KOPT-K1 (cell line): ENCODE data around the gene EBLN1.
A peak's percentile ranks its signal among the peaks of the same experiment; 100 is the strongest.
"Not testable (repeated sequence)": the region's sequence is repeated elsewhere in the genome, so short reads cannot be mapped to it uniquely, and the experiment has no call there.

Experiments
- H3K27ac ChIP-seq: fragments of 200-600 bp; sonication (generic); 2 replicates; pipeline ENCODE4 v1.5.1; 2016; ENCODE audit warnings: antibody characterized with exemption, mild to moderate bottlenecking, low read depth, low read length; ENCODE audit not compliant: poor library complexity, severe bottlenecking
- H3K36me3 ChIP-seq: fragments of 200-600 bp; sonication (generic); 2 replicates; pipeline ENCODE4 v1.5.1; 2017; ENCODE audit warnings: antibody characterized with exemption, mild to moderate bottlenecking, low read length, moderate library complexity; ENCODE audit not compliant: insufficient read depth
- H3K9me3 ChIP-seq: fragments of 200-600 bp; sonication (generic); 2 replicates; pipeline ENCODE4 v1.5.1; 2017; ENCODE audit warnings: antibody characterized with exemption, low read length, mild to moderate bottlenecking; ENCODE audit not compliant: insufficient read depth, poor library complexity, severe bottlenecking

The EBLN1 gene

DNA sequence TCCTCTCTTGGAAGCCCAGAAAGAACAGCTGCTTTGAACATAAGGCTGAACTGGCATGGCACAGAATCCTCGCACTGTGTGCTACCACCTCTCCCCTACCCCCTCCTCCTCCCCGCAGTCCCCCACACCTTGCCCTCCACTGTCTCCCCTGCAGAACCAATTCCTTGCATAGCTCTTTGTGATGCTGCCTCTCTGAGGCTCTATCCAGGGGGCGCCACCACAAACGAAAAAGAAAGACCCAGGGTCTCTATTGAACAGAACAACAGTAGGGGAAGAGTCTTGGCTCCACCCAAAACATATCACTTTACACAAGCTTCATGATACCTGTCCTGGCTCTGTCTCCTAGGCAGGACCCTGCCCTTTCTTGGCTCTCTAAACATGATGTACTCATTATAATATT is 26.2 kb upstream of the EBLN1 start:
- Histone ChIP-seq H3K27ac (no peak overlapping the region), H3K9me3 (no peaks in the 10 kb centered on the region), H3K36me3 (no peaks in the 10 kb centered on the region)

DNA sequence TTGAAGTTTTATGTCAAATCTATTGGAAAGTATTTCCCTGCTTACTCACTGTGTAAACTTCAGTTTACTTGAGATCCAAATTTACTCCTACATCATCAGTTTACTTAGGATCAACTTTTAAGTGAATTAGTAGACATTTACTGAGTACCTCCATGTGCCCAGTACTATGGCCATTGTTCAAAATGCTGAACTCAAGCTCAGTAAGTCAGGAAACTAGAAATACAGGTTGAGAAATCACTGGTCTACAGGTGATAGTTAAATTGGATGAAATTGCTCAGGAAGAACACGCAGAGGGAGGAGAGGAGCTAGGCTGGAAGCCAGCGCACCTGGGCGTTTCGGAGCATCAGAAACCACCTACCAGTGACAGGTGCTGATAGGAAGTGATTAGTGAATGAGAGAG is 25.5 kb upstream of the EBLN1 start:
- H3K27ac ChIP-seq, result no peak overlapping the region
- no peaks in the 10 kb centered on the region for H3K9me3 ChIP-seq
- H3K36me3 ChIP-seq, result no peaks in the 10 kb centered on the region

DNA sequence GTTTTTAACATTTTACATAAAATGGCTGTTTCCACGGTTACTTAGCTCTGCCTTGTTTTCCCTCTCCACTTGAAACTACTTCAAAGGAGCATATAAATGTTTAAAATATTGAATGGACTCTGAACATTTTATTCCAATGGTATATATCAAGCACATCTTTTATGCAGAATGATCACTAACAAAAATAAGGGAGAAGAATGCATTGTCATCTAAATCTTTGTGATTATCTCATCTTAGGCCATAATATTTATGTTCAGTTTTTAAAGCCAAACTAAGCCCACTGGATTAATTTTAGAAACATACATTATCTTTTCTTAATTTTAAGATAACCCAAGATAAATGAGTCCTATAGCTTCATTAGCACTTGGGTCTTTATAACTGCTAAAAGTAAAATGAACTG is 13.4 kb upstream of the EBLN1 start:
- Histone ChIP-seq H3K9me3 (no peaks in the 10 kb centered on the region), H3K27ac (no peak overlapping the region), H3K36me3 (no peaks in the 10 kb centered on the region)

DNA sequence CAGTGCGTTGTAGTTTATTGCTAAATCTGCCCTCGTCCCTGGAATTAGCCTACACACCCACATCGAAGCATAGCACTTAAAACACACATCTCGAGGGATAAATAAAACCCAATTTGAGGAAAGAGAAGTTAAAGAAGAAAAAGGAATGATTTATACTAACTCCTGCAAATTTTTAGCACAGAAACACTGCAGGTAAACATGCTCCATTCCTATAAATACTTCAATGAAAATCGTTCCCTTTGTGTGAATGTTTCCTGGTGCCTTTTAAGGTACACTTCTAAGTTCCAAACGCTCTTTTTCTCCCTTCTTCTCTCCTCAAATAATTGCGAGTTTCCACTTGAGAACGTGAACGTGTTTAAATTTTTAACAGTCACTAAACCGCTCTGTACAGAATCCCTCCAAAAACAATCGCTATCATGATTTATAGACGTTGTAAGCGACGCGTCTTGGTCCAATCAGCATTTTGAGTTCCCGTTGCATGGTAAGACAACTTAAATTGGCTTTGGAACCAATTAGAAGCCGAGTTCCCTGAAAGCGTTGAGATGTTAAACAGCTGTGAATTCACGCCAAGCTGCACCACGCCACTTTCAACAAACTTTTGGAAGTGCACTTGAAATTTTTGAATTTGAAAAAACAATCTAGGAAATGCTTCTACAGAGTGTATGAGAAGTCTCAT is 12.5 kb upstream of the EBLN1 start:
- Histone ChIP-seq H3K27ac (peak overlapping the region; percentile 79), H3K36me3 (no peaks in the 10 kb centered on the region), H3K9me3 (no peaks in the 10 kb centered on the region)

DNA sequence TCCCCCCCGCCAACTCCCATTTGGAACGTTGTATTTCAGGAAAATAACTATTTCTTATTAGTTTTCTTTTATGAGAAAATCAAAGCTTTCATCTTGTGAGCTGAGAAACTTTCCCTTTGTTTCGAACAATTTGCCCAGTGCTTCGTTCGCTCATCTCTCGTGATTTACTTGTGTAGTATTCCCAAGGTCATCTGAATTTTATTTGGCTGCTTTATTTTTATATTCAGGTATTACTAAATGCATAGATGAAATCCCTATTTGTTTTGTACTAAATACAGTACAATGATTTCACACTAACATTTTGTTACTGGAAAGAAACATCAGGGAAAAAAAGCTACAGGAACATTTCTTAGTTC is 12.0 kb upstream of the EBLN1 start:
- no peaks in the 10 kb centered on the region for H3K9me3 ChIP-seq
- H3K36me3 ChIP-seq, result no peaks in the 10 kb centered on the region
- H3K27ac ChIP-seq, result peak overlapping the region; percentile 79

DNA sequence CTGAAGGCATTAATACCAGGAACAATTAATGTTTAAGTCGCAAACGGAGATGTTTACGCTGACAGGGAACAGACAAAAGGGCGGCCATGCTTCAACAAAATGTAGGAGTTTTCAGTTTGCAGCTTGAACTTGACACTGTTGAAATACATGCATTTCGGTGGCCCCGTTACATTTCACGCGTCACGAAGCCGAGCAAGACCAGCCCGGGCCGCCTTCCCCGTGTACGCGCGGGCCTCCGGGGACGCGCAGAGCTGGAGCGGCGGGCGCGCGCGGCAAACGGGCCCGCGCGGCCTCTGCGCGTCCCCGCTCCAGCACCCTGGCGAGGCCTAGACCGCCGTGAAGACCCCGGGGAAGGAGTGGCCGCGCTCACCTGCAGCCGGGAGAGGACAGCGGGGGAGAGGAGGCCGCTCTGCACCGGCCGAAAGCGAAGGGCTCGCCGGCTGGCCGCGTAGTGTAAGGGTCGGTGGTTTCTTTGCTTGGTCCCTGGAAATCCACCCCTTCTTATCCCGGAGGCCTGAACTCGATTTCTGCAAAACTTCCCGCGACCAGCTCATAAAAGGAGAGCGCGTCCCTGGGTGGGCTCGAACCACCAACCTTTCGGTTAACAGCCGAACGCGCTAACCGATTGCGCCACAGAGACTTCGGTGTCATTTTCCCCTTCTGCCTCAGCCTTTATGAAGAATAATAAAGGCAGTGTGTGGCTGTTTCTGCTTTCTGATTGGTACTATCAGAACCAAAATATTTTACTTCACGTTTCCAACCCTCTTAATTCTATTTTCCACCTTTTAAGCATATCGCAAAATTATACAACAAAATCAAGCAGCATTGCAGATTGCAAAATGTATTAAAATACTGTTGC is 11.4 kb upstream of the EBLN1 start:
- H3K36me3 ChIP-seq, result no peaks in the 10 kb centered on the region
- H3K27ac ChIP-seq, result peak overlapping the region; percentile 79
- no peaks in the 10 kb centered on the region for H3K9me3 ChIP-seq

DNA sequence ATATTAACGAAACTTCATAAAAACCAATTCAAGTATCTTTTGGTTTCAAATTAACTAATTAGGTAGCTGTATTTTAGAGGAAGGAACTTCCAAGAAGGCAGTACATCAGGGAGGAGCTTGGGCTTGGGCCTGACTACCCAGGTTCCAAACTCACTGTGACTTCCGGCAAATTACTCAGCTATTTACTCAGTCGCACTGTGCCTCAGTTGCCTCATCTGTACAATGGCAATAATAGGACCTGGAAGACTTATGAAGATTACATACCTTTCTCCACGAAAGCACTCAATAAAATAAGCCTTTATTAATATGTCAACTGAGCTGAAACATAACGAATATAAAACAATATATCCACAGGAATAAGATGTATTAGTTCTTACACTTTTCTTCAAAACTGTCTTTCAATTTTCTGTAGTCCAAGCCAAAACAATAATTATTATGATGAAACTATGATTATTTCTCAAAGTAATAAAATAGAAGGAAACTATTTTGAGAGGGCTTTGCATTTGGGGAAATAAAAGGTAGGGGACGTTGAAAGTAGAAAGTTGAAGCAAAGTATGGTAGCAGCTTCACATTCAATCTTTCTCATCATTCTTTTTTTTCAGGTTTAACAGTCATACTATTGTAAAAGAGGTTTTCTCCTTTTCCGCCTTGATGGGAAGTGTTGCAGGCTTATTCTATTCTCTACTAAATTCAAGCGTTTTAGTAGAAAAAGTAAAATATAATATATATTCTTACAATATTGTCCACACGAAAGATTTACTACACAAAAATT is 10.5 kb upstream of the EBLN1 start:
- Histone ChIP-seq H3K27ac (peak overlapping the region; percentile 79), H3K9me3 (no peaks in the 10 kb centered on the region)

DNA sequence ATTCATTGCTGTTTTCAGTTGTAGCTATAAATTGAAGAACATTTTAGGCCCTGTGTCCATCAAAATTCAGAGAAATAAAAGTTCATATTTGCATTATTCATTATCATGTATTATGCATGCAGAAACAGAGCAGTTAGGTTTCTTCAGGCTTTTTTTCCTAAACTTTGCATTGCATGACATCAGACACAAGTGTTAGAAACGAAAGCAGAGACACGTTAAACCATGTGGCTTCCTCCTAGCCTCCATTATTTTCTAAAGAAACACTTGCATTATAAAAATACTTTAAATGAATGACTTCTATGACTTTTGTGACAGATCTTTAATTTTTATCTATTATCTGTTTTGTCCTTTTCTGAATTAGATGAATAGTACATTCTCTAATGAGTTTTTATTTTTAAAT is 8.8 kb upstream of the EBLN1 start:
- H3K27ac ChIP-seq, result no peak overlapping the region

More for the DNA sequence above, 10.5 kb upstream of the EBLN1 start:
- H3K36me3 ChIP-seq, result no peaks in the 10 kb centered on the region

GRCh38 chr10:22222236-22223190 is 4.7 kb upstream of the EBLN1 start:
- no peaks in the 10 kb centered on the region for H3K9me3 ChIP-seq
- H3K27ac ChIP-seq, result no peak overlapping the region
- no peaks in the 10 kb centered on the region for H3K36me3 ChIP-seq

More for the DNA sequence above, 8.8 kb upstream of the EBLN1 start:
- H3K36me3 ChIP-seq, result no peaks in the 10 kb centered on the region
- H3K9me3 ChIP-seq, result no peaks in the 10 kb centered on the region

DNA sequence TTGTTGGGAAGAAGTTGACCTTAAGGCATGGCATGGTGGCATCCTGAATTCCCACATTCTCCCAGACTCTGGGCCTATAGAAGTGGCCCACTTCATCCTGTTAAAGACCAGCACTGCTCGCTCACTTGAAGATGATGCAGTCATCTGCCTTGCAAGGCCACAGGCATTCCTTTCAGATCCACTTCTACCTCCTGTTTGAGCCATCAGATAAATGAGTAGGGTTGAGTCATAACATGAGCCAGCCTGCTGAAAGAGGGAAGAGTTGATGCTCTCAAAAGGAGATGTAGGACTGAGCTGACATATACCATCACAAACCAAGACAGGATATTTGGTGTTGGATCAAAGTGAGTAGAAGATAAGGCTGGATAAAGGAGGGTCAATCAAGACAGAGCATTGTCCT is 1.5 kb upstream of the EBLN1 start:
- Histone ChIP-seq H3K27ac (no peak overlapping the region), H3K36me3 (no peaks in the 10 kb centered on the region), H3K9me3 (no peaks in the 10 kb centered on the region)

DNA sequence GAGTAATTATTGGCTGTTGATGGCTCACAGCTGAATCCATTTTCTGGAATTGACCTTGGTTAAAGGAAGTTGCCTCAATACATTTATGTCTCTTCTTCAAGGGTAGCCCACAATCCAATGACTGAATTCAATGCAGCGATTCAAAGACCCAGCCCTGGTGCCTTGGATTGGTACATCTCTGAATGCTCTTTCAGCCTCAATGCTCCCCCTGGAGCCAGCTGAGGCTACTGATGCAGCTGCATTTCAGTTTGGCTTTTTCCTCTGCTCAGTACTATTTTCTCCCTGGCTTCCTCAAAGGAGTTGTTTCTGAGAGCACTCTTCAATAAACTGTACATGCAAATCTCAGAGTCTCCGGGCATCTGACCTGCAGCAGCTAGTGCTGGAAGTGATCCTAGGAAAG is 633 bp upstream of the EBLN1 start:
- Histone ChIP-seq H3K9me3 (no peaks in the 10 kb centered on the region), H3K36me3 (no peaks in the 10 kb centered on the region), H3K27ac (no peak overlapping the region)

DNA sequence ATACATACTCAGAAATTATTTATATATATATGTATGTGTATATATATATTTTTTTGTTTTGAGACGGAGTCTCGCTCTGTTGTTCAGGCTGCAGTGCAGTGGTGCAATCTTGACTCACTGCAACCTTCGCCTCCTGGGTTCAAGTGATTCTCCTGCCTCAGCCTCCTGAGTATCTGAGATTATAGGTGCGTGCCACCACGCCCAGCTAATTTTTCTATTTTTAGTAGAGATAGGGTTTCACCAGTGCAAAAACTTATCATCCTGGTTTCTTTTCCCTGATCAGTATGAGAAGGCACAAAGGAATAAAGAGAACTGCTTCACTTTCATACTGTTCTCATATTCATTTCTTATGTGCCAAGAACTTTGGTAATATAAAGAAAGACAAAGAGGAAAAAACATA is 731 bp downstream of the EBLN1 start:
- H3K27ac ChIP-seq, result not testable (repeated sequence)

GRCh38 chr10:22210267-22210666 is 7.5 kb downstream of the EBLN1 start:
- no peaks in the 10 kb centered on the region for H3K36me3 ChIP-seq
- no peak overlapping the region for H3K27ac ChIP-seq
- no peaks in the 10 kb centered on the region for H3K9me3 ChIP-seq

More for the DNA sequence above, 731 bp downstream of the EBLN1 start:
- not testable (repeated sequence) for H3K36me3 ChIP-seq, H3K9me3 ChIP-seq

- no peaks in the 10 kb centered on the region for H3K36me3 ChIP-seq
- H3K27ac ChIP-seq, result no peak overlapping the region
- no peaks in the 10 kb centered on the region for H3K9me3 ChIP-seq
These were observed 23.9 kb downstream of the EBLN1 start for GRCh38 chr10:22193945-22194344.
